Caco-2 (cell line): ENCODE data around the gene MBTD1. TPM values are rescaled to one million over a fixed set of nuclear protein-coding genes. Genes with fewer than 3 reads are reported as not detected.
A peak's percentile ranks its signal among the peaks of the same experiment; 100 is the strongest.

Source experiments
- BruUV-seq: library from RNA; stranded (reverse); fragments of 400-500 nt; replicated peaks from 2 replicates; lab custom pipeline; 2021; lab: Mats Ljungman, UMichigan
- CTCF ChIA-PET: fragments of 300-600 bp; sonication (Branson Sonifier 250); formaldehyde crosslinking; loops from one replicate; lab custom pipeline; 2022; ENCODE audit warnings: antibody characterized with exemption; lab: Charles Lee
- POLR2A ChIA-PET: fragments of 300-600 bp; sonication (Branson Sonifier 250); formaldehyde crosslinking; loops from one replicate; lab custom pipeline; 2022; ENCODE audit warnings: antibody characterized with exemption; lab: Charles Lee
- DNase-seq, 2 experiments: peaks; one replicate each; pipeline versions ENCODE4 v3.0.0 to v3.0.0-alpha.2; 2020 to 2022
- H3K27me3 ChIP-seq: replicated peaks from 2 replicates; pipeline ENCODE4 v1.6.0; 2011; ENCODE audit warnings: low read length; ENCODE audit not compliant: control insufficient read depth, insufficient read depth
- H3K36me3 ChIP-seq: 2 replicates; pipeline ENCODE4 v1.5.1; 2011; ENCODE audit warnings: low read length; ENCODE audit not compliant: control insufficient read depth, insufficient read depth
- H3K4me1 ChIP-seq: fragments of 250-450 bp; sonication (Bioruptor Pico); 2 replicates; pipeline ENCODE4 v1.5.1; 2020; ENCODE audit warnings: mild to moderate bottlenecking
- H3K4me3 ChIP-seq: 2 replicates; pipeline ENCODE4 v1.5.1; 2011; ENCODE audit warnings: low read depth, mild to moderate bottlenecking, control low read depth, low read length
- H3K9me3 ChIP-seq: fragments of 250-450 bp; sonication (Bioruptor Pico); 2 replicates; pipeline ENCODE4 v1.5.1; 2020; ENCODE audit warnings: mild to moderate bottlenecking, moderate library complexity
- H3K27ac Mint-ChIP-seq: one replicate; pipeline ENCODE4 v1.8.0; 2022; ENCODE audit warnings: mixed read lengths; ENCODE audit not compliant: unreplicated experiment
- H3K27me3 Mint-ChIP-seq: one replicate; pipeline ENCODE4 v1.8.0; 2022; ENCODE audit warnings: mixed read lengths; ENCODE audit not compliant: insufficient read depth, unreplicated experiment
- H3K36me3 Mint-ChIP-seq: one replicate; pipeline ENCODE4 v1.8.0; 2022; ENCODE audit warnings: mild to moderate bottlenecking, mixed read lengths; ENCODE audit not compliant: insufficient read depth, unreplicated experiment
- H3K4me1 Mint-ChIP-seq: one replicate; pipeline ENCODE4 v1.8.0; 2022; ENCODE audit warnings: low read depth, mixed read lengths; ENCODE audit not compliant: unreplicated experiment
- H3K4me3 Mint-ChIP-seq: one replicate; pipeline ENCODE4 v1.8.0; 2022; ENCODE audit warnings: mild to moderate bottlenecking, moderate library complexity, mixed read lengths; ENCODE audit not compliant: unreplicated experiment
- H3K9me3 Mint-ChIP-seq: one replicate; pipeline ENCODE4 v1.8.0; 2022; ENCODE audit warnings: mixed read lengths; ENCODE audit not compliant: unreplicated experiment
- intact Hi-C: fragments of 100-400 bp; cut with micrococcal nuclease; formaldehyde crosslinking; loops from one replicate; pipeline ENCODE4 v1.10.0; 2022; ENCODE audit not compliant: unreplicated experiment
- total RNA-seq: library from RNA; stranded (reverse); gene quantifications from 2 replicates; pipeline ENCODE4 v1.2.3, GENCODE V29; 2022
- TF ChIP-seq, protein P1 (sequence below), 2 experiments: fragments of 200-600 bp in 1 of 2; IDR thresholded peaks; 1 replicate in 1 of 2; 2 replicates in 1 of 2; pipeline versions ENCODE4 v1.5.1 to v1.8.0; 2011 to 2022; ENCODE audit warnings: antibody characterized with exemption in 1 of 2, control low read depth in 1 of 2, inconsistent platforms in 1 of 2, low read depth in 1 of 2, low read length in 1 of 2, mild to moderate bottlenecking in 1 of 2, moderate library complexity in 1 of 2; ENCODE audit not compliant: insufficient read depth in 1 of 2, severe bottlenecking in 1 of 2, unreplicated experiment in 1 of 2

The MBTD1 gene
- total RNA-seq, 1 experiment from 2014 or later = 26.2 TPM

GRCh38 chr17:51164911-51165679, 94.8 kb downstream of the MBTD1 start:
- Histone ChIP-seq H3K9me3 (no peaks in the 10 kb centered on the region), H3K4me3 (peak overlapping the region; percentile 91), H3K36me3 (peaks cover 4% of the 10 kb centered on the region), H3K4me1 (peaks cover 21% of the 10 kb centered on the region), H3K27me3 (no peaks in the 10 kb centered on the region)
- BruUV-seq = no TSS peak
- TF ChIP-seq, protein P1, sequence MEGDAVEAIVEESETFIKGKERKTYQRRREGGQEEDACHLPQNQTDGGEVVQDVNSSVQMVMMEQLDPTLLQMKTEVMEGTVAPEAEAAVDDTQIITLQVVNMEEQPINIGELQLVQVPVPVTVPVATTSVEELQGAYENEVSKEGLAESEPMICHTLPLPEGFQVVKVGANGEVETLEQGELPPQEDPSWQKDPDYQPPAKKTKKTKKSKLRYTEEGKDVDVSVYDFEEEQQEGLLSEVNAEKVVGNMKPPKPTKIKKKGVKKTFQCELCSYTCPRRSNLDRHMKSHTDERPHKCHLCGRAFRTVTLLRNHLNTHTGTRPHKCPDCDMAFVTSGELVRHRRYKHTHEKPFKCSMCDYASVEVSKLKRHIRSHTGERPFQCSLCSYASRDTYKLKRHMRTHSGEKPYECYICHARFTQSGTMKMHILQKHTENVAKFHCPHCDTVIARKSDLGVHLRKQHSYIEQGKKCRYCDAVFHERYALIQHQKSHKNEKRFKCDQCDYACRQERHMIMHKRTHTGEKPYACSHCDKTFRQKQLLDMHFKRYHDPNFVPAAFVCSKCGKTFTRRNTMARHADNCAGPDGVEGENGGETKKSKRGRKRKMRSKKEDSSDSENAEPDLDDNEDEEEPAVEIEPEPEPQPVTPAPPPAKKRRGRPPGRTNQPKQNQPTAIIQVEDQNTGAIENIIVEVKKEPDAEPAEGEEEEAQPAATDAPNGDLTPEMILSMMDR (IDR thresholded peaks at IDR 0.05; ENCODE audit: insufficient read depth in 1 of 2, low read depth in 1 of 2, low read length in 1 of 2, severe bottlenecking in 1 of 2, unreplicated experiment in 1 of 2) = no peak
- ChIA-PET CTCF (interaction anchor here (0.6 to 1.1 kb wide), 3 partner anchors 9 to 164 kb away, joined by 3 to 5 read pairs (median 3); partner anchors contain the start of gene MBTD1), POLR2A (interaction anchor here (1.1 to 1.5 kb wide), 2 partner anchors 40 to 44 kb away, joined by 3 to 5 read pairs; partner anchors contain the start of gene SPAG9)
- DNase-seq = peak in 1 of 2 experiments; percentile 28
- intact Hi-C loops = loop anchor here (5.0 kb wide), 1 partner anchor 298 kb away; the partner anchor contains the start of gene TOB1
- Mint-ChIP-seq H3K4me3 (peak overlapping the region; percentile 98), H3K27me3 (no peaks in the 10 kb centered on the region), H3K4me1 (peaks cover 4% of the 10 kb centered on the region), H3K9me3 (no peaks in the 10 kb centered on the region), H3K36me3 (peaks cover 96% of the 10 kb centered on the region), H3K27ac (peak overlapping the region; percentile 97)

GRCh38 chr17:51161541-51161940, 98.3 kb downstream of the MBTD1 start:
- Histone ChIP-seq H3K36me3 (peaks cover 2% of the 10 kb centered on the region), H3K9me3 (no peaks in the 10 kb centered on the region), H3K4me3 (no peak overlapping the region), H3K4me1 (peaks cover 9% of the 10 kb centered on the region), H3K27me3 (no peaks in the 10 kb centered on the region)
- Mint-ChIP-seq H3K4me1 (no peaks in the 10 kb centered on the region), H3K4me3 (no peak overlapping the region), H3K27ac (no peak overlapping the region), H3K36me3 (peaks cover 89% of the 10 kb centered on the region), H3K27me3 (no peaks in the 10 kb centered on the region), H3K9me3 (no peaks in the 10 kb centered on the region)
- intact Hi-C loops = no loop called here
- TF ChIP-seq, protein P1 (IDR thresholded peaks at IDR 0.05; ENCODE audit: insufficient read depth in 1 of 2, low read depth in 1 of 2, low read length in 1 of 2, severe bottlenecking in 1 of 2, unreplicated experiment in 1 of 2) = no peak
- ChIA-PET CTCF (interaction anchor here (0.6 kb wide), 1 partner anchor 72 kb away, joined by 4 read pairs; no protein-coding TSS in a partner anchor), POLR2A (interaction anchor here (1.1 kb wide), 1 partner anchor 8 kb away, joined by 4 read pairs; the partner anchor contains the start of gene NME1)
- no peak for DNase-seq
- BruUV-seq = TSS peak; percentile 15

DNA sequence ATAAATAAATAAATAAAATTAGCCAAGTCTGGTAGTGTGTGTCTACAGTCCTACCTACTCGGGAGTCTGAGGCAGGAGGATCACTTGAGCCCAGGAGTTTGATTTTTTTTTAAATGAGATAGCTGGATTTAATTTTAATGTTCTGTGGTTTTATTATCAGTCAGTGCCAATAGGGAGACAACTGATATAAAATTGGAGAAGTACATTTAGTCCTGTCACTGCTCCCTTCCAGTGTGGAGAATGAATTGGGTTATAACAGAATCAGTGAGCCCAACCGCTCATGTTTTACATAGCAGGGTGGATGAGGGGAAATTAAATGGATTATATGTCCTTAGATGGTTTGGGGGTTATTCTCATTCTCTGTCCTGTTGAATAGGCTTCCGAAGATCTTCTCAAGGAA, 100.2 kb downstream of the MBTD1 start:
- POLR2A ChIA-PET = interaction anchor here (0.6 kb wide), 1 partner anchor 215 kb away, joined by 3 read pairs; no protein-coding TSS in a partner anchor
- intact Hi-C loops = no loop called here
- Mint-ChIP-seq H3K4me3 (no peak overlapping the region), H3K36me3 (peaks cover 83% of the 10 kb centered on the region), H3K9me3 (no peaks in the 10 kb centered on the region), H3K27ac (no peak overlapping the region), H3K4me1 (no peaks in the 10 kb centered on the region), H3K27me3 (no peaks in the 10 kb centered on the region)
- Histone ChIP-seq H3K4me3 (no peak overlapping the region), H3K27me3 (no peaks in the 10 kb centered on the region), H3K36me3 (peaks cover 2% of the 10 kb centered on the region), H3K4me1 (peaks cover 3% of the 10 kb centered on the region), H3K9me3 (no peaks in the 10 kb centered on the region)
- BruUV-seq = no TSS peak
- CTCF ChIA-PET = no interaction called here
- TF ChIP-seq, protein P1 (IDR thresholded peaks at IDR 0.05; ENCODE audit: insufficient read depth in 1 of 2, low read depth in 1 of 2, low read length in 1 of 2, severe bottlenecking in 1 of 2, unreplicated experiment in 1 of 2) = no peak
- no peak for DNase-seq
